Measurements from ENCODE around the gene C2orf74. TPM values are rescaled to one million over a fixed set of nuclear protein-coding genes. Genes with fewer than 3 reads are reported as not detected.

Gene C2orf74
- total RNA-seq, 1 experiment from 2014 or later, result 7.1 TPM

DNA sequence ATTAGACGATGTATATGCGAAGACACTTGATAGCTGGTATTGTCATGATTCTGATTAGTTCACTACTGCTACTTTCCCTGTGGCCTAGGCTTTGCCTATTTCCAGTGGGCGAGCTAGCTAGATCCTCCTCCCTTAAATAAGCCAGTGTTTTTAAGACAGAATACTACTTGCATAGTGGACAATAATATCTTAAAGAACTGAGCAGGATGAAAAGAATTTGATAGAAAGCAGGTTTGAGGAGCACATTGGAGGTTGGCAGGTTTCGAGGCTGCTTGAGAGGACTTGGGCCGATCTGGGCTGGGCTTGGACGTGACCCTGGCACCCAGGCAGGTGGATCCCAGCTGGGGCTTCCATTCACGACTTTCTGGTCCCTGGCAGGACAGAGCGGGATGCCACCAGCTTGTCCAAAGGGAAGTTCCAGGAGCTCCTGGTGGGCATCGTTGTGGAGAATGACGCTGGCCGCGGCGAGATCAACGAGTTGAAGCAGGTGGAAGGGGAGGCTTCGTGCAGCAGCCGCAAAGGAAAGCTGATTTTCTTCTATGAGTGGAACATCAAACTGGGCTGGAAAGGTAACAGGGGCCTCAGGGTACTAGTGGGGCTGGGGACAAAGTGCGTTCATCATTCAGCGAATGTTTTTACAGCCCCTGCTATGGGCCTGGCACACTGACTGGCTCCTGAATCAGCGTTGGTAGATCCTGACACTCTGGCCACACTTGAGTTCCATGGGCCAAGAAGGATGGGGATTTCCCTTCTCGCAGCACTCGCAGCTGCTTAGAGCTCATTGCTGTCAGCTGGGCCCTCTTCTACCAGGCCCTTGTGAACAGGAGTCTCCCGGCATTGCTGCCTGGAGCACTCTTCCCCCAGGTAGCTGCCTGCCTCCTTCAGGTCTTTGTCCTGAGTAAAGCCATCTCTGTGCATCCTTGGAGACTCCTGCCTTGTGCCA is 16.9 kb downstream of the C2orf74 start:
- Histone ChIP-seq H3K36me3 (ENCODE audit: insufficient read depth, low read length, poor library complexity, severe bottlenecking) (peaks cover 29% of the 10 kb centered on the region), H3K27ac (ENCODE audit: low read depth, low read length, poor library complexity, severe bottlenecking) (peak overlapping the region; percentile 98), H3K4me1 (ENCODE audit: insufficient read depth, low read length, poor library complexity, severe bottlenecking) (peaks cover 31% of the 10 kb centered on the region), H3K27me3 (replicated peaks; ENCODE audit: insufficient read depth, low read depth, low read length, poor library complexity) (no peaks in the 10 kb centered on the region), H3K4me3 (ENCODE audit: low read depth, low read length, poor library complexity, severe bottlenecking) (peak overlapping the region; percentile 87), H3K9me3 (ENCODE audit: low read depth, low read length, poor library complexity, severe bottlenecking) (no peaks in the 10 kb centered on the region)
- DNase-seq (ENCODE audit: low spot score), result no peak
- POLR2A ChIA-PET (ENCODE audit: low non-redundant PET), result interaction anchor here (0.6 to 0.7 kb wide), 2 partner anchors 36 to 708 kb away, joined by 3 read pairs; no protein-coding TSS in a partner anchor
- BruUV-seq (replicated peaks), result no TSS peak
- CTCF ChIA-PET, result no interaction called here
- TF ChIP-seq, protein P1, sequence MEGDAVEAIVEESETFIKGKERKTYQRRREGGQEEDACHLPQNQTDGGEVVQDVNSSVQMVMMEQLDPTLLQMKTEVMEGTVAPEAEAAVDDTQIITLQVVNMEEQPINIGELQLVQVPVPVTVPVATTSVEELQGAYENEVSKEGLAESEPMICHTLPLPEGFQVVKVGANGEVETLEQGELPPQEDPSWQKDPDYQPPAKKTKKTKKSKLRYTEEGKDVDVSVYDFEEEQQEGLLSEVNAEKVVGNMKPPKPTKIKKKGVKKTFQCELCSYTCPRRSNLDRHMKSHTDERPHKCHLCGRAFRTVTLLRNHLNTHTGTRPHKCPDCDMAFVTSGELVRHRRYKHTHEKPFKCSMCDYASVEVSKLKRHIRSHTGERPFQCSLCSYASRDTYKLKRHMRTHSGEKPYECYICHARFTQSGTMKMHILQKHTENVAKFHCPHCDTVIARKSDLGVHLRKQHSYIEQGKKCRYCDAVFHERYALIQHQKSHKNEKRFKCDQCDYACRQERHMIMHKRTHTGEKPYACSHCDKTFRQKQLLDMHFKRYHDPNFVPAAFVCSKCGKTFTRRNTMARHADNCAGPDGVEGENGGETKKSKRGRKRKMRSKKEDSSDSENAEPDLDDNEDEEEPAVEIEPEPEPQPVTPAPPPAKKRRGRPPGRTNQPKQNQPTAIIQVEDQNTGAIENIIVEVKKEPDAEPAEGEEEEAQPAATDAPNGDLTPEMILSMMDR (conservative IDR thresholded peaks at IDR 0.05; ENCODE audit: low read depth, low read length), result no peak
- TF ChIP-seq EZH2 (IDR thresholded peaks at IDR 0.05; ENCODE audit: borderline replicate concordance, low read depth, low read length, poor library complexity, severe bottlenecking), result no peak
- intact Hi-C loops (cut with micrococcal nuclease; ENCODE audit: unreplicated experiment), result no loop called here

DNA sequence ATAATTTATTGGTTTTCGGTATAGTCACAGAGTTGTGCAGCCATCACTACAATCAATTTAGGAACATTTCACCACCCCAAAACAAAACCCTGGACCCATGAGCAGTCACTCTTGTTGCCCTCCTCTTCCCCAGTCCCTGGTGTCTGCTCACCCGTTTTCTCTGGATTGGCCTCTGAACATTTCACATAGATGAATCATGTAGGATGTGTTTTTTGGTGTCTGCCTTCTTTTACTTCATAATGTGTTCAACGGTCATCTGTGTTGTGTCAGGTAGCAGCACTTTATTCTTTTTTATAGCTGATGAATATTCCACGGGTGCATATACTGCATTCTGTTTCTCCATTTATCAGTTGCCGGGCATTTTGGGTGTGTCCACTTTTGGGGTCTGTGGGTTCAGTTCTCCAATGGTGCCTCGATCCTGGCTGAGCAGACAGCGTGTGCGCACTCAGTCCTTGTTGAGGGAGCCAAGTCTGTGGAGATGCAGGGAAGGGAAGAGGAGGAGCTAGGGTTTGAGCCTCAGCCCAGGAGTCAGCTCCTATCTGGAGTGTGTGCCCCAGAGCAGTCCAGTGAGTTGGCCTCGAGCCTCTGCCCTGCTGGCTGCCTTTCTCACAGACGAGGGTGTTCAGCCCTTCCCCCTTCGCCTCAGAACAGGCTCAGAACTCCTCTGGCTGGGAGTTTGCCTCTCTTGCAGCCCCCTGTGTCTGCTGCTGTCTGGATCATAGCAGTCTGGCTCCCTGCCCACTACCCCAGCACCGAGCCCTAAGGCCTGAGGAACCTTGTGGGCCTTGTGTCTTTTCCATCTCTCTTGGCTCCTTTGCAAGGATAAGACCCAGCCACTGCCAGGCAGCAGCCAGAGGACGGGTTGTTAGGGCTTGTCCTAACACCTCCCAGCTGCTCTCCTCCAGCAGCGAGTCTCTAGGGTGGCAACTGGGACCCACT is 18.0 kb downstream of the C2orf74 start:
- intact Hi-C loops (cut with micrococcal nuclease; ENCODE audit: unreplicated experiment), result no loop called here
- Histone ChIP-seq H3K4me1 (ENCODE audit: insufficient read depth, low read length, poor library complexity, severe bottlenecking) (peaks cover 31% of the 10 kb centered on the region), H3K27me3 (replicated peaks; ENCODE audit: insufficient read depth, low read depth, low read length, poor library complexity) (no peaks in the 10 kb centered on the region), H3K4me3 (ENCODE audit: low read depth, low read length, poor library complexity, severe bottlenecking) (peak overlapping the region; percentile 87), H3K27ac (ENCODE audit: low read depth, low read length, poor library complexity, severe bottlenecking) (no peak overlapping the region), H3K36me3 (ENCODE audit: insufficient read depth, low read length, poor library complexity, severe bottlenecking) (peaks cover 40% of the 10 kb centered on the region), H3K9me3 (ENCODE audit: low read depth, low read length, poor library complexity, severe bottlenecking) (no peaks in the 10 kb centered on the region)
- ChIA-PET POLR2A (ENCODE audit: low non-redundant PET) (interaction anchor here (0.6 kb wide), 1 partner anchor 37 kb away, joined by 3 read pairs; no protein-coding TSS in a partner anchor), CTCF (interaction anchor here (1.1 kb wide), 1 partner anchor 44 kb away, joined by 4 read pairs; no protein-coding TSS in a partner anchor)
- peak; percentile 18 for DNase-seq (ENCODE audit: low spot score)
- no TSS peak for BruUV-seq (replicated peaks)
- TF ChIP-seq, protein P1 (conservative IDR thresholded peaks at IDR 0.05; ENCODE audit: low read depth, low read length), result no peak
- no peak for TF ChIP-seq EZH2 (IDR thresholded peaks at IDR 0.05; ENCODE audit: borderline replicate concordance, low read depth, low read length, poor library complexity, severe bottlenecking)

DNA sequence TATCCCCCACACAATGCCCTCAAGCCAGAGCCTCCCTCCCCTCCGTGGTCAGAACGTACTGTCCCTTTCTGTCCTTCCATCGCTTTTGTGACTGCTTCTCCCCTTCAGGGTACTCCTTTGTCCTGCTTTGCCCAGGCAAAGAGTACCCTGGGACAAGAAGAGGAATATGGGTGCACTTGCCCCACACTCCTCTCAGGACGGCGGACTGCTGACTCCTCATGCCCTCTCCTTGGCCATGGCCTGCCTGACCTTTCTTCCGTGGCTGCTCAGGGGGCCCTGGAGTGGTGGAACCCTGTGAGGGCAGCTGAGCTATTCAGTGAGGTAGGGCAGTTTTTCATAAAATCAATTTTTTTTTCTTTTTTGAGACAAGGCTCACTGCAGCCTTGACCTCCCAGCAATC is 18.7 kb downstream of the C2orf74 start:
- no peak for DNase-seq (ENCODE audit: low spot score)
- Histone ChIP-seq H3K4me3 (ENCODE audit: low read depth, low read length, poor library complexity, severe bottlenecking) (no peak overlapping the region), H3K9me3 (ENCODE audit: low read depth, low read length, poor library complexity, severe bottlenecking) (no peaks in the 10 kb centered on the region), H3K36me3 (ENCODE audit: insufficient read depth, low read length, poor library complexity, severe bottlenecking) (peaks cover 47% of the 10 kb centered on the region), H3K27me3 (replicated peaks; ENCODE audit: insufficient read depth, low read depth, low read length, poor library complexity) (no peaks in the 10 kb centered on the region), H3K4me1 (ENCODE audit: insufficient read depth, low read length, poor library complexity, severe bottlenecking) (peaks cover 31% of the 10 kb centered on the region), H3K27ac (ENCODE audit: low read depth, low read length, poor library complexity, severe bottlenecking) (no peak overlapping the region)
- ChIA-PET POLR2A (ENCODE audit: low non-redundant PET) (no interaction called here), CTCF (interaction anchor here (1.1 kb wide), 1 partner anchor 45 kb away, joined by 4 read pairs; no protein-coding TSS in a partner anchor)
- TF ChIP-seq EZH2 (IDR thresholded peaks at IDR 0.05; ENCODE audit: borderline replicate concordance, low read depth, low read length, poor library complexity, severe bottlenecking), result no peak
- TF ChIP-seq, protein P1 (conservative IDR thresholded peaks at IDR 0.05; ENCODE audit: low read depth, low read length), result no peak
- no TSS peak for BruUV-seq (replicated peaks)
- intact Hi-C loops (cut with micrococcal nuclease; ENCODE audit: unreplicated experiment), result no loop called here
